DMS153 treated with DMSO at 0.1 percent for 48 hours (cell line): ENCODE data around the gene APLP1.
"Not testable (repeated sequence)": the region's sequence is repeated elsewhere in the genome, so short reads cannot be mapped to it uniquely, and the experiment has no call there.

Experiments
- DNase-seq: peaks from one replicate; lab custom pipeline; 2025; ENCODE audit not compliant: unreplicated experiment; lab: John Stamatoyannopoulos, UW

Gene APLP1

DNA sequence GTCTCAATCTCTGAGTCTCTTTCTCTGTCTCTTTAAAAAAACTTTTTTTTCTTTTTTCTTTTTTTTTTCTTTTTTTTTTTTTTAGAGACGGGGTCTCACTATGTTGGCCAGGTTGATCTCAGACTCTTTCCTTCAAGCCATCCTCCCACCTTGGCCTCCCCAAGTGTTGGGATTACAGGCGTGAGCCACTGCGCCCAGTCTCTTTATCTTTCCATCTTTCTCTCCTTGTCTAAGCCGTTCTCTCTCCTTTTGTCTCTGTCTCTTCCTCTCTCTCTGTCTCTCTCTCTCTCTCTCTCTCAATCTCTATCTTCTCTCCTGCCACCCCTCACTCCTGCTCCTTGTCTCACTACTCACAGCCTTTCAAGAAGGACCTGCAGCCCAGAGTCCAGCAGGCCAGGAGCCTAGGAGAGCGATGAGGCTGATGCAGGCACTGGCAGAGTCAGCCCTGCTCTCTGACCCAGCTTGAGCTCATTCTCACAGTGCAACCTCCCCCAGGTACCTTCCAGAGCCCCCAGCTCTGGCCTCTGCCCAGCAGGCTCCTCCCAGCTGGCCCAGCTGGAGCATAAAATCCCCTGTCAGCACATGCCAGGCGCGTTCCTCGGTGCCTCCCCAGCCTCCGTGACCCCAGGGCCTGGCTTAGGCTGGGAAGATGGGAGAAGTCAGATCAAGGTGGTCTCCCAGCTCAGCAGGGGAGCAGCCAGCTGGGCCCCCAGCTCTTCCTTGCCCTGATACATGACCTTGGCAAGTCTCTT, 16.2 kb upstream of the APLP1 start, which contains the start of gene NPHS1:
TSS of gene NPHS1 (minus strand) at position 476 of the 752 bp plus-strand sequence. CDS start 667 bp downstream, outside the sequence.
- no peak for DNase-seq

DNA sequence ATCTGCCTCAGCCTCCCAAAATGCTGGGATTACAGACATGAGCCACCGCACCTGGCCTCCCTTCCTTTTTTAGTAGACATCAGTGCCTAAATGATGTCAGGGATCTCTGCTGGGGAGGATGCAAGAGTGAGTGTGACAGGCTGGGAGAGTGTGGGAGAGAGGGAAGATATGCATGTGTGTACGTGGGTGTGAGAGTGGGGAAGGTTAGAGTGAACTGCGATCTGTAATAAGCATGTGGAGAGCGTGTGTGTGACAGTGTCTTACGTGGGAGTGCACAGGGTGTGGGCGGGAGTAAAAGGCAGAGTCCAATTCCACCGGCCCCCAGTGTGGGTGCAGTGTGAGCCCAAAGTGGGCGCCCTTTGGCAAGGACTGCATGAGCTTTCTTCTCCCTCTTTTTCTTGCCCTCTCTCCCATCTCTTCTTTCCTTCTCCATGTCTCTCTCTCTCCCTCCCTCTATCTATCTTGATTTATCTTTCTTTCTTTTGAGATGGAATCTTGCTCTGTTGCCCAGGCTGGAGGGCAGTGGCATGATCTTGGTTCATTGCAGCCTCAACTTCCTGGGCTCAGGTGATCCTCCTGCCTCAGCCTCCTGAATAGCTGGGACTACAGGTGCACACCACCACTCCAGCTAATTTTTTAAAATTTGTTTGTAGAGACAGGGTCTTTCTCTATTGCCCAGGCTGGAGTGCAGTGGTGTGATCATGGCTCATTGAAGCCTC, 15.2 kb upstream of the APLP1 start:
- no peak for DNase-seq

DNA sequence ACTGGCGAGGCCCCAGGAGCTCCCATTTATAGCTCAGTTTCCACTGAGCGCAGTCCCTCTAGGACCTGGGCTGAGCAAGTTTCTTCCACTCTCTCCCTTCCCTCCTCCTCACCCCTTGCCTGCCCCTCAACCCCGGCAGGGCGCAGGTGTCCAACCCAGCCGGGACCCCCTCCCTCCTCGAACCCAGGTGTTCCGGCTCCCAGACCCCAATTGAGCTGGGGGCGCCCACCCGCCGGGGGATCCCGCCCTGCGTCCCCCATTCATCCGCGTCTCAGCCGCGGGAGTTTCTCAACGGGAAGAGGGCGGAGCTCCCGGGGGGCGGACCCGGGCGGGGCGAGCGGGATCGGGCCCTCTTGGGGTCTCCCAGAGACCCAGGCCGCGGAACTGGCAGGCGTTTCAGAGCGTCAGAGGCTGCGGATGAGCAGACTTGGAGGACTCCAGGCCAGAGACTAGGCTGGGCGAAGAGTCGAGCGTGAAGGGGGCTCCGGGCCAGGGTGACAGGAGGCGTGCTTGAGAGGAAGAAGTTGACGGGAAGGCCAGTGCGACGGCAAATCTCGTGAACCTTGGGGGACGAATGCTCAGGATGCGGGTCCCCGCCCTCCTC, 11.7 kb upstream of the APLP1 start, which contains the start of gene KIRREL2:
TSS of gene KIRREL2 (plus strand) at position 366 of the 604 bp plus-strand sequence. CDS start at position 575, 209 bp downstream.
- DNase-seq, result no peak

DNA sequence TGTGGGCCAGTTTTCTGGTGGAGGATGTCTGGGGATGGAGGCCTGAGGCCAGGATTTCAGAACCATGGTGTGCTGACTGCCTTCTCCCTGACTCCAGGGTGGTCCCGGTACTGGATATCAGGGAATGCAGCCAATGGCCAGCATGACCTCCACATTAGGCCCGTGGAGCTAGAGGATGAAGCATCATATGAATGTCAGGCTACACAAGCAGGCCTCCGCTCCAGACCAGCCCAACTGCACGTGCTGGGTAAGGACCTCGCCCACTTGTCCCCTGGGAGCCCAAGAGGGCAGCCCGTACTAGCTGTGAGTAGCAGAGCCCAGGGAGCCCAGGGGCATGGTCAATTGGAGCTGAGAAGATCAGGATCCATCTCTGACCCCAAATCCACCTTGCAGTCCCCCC, 10.1 kb upstream of the APLP1 start:
- DNase-seq, result no peak

DNA sequence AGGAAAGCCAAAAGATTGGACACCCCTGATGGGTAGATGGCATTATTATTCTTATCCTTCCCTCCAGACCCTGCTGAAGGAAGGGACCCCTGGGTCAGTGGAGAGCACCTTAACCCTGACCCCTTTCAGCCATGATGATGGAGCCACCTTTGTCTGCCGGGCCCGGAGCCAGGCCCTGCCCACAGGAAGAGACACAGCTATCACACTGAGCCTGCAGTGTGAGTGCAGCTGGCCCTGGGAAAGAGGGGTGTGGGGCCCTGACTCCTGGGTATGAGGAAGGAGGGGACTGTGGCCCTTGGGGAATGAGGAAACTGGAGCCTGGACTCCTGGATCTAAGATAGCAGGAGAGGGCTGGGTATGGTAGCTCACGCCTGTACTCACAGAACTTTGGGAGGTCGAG, 9.0 kb upstream of the APLP1 start:
- DNase-seq, result no peak

DNA sequence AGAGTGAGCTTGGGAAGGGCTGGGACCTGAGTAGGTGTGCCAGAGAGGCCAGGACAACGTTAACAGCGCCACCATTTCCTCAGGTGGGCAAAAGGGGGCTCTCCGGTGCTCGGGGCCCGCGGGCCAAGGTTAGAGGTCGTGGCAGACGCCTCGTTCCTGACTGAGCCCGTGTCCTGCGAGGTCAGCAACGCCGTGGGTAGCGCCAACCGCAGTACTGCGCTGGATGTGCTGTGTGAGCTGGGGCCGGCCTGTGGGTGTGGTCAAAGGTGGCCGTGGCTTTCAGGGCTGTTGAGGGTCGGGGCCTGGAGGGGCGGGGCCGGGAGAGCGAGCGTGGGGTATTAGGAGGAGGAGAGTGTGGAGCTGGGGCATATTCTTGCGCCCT, 7.9 kb upstream of the APLP1 start:
- no peak for DNase-seq

DNA sequence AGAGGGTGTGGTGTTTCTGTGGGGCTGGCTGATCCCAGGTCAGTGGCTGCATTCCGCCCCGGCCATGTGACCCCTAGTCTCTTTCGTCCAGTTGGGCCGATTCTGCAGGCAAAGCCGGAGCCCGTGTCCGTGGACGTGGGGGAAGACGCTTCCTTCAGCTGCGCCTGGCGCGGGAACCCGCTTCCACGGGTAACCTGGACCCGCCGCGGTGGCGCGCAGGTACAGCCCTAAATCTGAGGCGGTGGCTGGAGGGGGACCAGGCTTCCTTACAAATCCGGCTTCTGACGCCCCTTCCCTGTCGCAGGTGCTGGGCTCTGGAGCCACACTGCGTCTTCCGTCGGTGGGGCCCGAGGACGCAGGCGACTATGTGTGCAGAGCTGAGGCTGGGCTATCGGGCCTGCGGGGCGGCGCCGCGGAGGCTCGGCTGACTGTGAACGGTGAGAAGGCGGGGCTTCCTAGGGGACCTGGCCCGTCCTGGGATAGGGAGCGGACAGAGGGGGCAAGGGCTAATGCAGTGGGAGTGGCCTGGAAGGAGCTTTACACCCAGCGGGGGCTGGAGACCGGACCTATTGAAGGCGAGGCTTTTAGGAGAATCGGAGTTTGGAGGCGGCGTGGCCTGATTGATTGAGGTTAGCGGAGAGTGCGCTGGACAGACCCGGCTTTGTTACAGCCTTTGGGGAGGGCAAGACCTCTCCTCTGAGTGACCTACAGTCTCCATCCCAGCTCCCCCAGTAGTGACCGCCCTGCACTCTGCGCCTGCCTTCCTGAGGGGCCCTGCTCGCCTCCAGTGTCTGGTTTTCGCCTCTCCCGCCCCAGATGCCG, 7.3 kb upstream of the APLP1 start:
- DNase-seq, result no peak

DNA sequence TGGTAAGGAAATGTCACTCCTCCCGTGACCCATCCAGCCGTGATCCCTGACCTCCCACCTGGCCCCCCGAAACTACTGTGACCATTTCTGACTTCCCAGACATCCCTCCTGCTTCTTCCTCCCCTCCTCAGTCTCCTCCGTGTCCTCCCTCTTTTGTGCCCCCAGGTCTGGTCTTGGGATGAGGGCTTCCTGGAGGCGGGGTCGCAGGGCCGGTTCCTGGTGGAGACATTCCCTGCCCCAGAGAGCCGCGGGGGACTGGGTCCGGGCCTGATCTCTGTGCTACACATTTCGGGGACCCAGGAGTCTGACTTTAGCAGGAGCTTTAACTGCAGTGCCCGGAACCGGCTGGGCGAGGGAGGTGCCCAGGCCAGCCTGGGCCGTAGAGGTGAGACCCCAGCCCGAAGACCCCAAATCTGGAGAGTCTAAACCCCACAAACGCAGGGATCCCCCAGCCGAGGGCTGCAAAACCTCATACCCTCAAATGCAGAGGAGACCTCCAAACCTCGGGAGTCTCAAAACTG, 6.7 kb upstream of the APLP1 start:
- DNase-seq, result no peak

DNA sequence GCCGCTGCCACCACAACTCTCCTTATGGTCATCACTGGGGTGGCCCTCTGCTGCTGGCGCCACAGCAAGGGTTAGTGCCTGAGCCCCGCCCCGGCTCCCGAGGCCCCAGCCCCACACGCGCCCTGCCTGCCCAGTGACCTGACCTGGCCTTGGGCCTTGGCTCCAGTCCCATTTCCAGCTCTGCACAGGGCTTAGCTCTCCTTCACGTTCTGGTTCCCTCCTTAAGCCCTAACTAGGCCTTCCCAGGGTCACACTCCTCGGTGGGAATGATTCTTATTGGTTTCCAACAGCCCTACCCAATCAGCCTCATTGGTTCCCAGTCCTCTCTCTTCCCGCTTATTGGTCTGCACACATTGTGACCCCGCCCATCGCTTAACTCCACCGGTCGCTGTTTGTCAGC, 5.8 kb upstream of the APLP1 start:
- no peak for DNase-seq

DNA sequence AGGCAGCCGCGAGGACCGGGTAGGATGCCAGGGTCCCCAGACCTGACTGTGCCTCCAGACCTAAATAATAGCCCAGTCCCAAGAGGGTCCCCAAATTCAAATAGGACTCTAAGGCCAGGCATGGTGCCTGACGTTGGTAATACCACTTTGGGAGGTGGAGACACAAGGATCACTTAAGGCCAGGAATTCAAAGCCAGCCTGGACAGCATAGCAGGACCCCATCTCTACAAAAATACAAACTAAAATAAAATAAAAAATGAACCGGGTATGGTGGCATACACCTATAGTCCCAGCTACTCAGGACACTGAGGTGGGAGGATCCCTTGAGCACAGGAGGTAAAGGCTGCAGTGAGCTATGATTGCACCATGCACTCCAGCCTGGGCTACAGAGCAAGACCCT, 5.4 kb upstream of the APLP1 start:
- no peak for DNase-seq

DNA sequence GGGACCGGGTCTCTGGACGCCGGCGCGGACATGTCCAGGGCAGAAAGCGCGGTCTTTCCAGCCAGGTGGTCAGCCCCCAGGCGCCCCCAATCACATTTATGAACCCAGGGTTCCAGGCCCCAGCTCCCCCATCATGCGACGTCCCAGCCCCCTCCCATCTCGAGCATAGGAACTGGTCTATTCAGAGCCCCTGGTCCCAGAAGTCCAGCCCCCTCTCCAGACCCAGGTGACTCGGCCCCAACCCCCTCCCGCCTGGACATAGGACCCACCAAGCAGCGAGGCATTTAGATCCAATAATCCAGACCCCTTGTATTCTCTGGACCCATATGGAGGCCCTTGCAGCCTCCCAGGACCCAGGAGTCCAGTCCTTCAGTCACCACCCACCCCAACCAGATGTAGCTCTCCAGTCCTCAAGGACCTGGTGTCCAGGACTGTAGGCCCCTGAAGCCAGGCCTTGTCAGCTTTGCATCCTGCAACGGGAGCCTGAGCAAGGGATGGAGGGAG, 501 bp downstream of the APLP1 start:
- no peak for DNase-seq

DNA sequence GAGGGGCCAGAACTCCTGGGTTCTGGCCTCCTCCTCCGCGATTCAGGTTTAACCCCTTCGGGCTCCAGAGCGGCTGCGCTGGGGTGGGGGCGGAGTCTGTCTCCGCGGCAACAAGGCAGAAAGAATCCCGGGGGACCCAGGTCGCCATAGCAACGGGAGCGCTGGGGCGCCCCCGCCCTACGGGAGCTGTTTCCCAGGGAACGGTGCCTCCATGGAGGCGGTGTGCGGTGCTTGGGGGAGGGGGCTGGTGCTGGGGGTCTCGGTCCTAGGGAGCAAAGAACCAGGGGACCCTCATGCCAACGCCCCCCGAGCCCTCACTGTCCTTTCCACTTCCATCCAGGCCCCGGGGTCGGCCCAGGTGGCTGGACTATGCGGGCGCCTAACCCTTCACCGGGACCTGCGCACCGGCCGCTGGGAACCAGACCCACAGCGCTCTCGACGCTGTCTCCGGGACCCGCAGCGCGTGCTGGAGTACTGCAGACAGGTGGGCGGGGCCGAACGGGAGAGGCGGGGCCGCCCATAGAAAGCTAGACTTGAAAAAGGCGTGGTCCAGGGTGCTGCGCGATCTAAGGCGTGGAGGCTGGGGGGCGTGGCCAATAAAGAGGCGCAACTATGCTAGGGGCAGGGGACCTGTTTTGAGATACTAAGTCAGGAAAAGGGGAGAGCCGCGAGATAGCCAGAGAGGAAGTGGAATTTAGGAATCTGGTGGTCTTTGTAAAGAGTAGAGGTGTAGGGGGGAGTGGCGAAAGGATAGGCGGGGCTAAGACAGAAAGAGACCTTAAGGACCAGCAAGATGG, 1.2 kb downstream of the APLP1 start:
- DNase-seq, result peak; percentile 95

DNA sequence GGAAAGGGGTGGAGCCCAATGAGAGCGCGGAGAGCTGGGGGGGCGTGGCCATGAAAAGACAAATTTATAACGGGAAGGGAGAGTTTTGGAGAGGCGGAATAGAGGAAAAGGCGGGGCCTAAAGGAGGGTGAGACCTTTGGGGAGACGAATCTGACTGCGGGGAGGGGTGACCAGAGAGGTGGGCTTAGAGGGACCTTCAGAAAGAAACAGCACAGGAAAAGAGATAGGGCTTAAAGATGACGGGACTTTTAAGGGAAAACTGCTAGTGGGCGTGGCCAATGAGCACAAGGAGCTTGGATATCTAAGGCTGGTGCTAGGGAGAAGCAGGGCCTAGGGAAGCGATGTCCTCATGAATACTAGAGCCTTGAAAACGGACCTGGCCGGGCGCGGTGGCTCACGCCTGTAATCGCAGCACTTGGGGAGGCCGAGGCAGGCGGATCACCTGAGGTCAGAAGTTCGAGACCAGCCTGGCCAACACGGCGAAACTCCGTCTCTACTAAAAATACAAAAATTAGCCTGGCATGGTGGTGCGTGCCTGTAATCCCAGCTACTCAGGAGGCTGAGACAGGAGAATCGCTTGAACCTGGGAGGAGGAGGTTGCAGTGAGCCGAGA, 1.9 kb downstream of the APLP1 start:
- not testable (repeated sequence) for DNase-seq

DNA sequence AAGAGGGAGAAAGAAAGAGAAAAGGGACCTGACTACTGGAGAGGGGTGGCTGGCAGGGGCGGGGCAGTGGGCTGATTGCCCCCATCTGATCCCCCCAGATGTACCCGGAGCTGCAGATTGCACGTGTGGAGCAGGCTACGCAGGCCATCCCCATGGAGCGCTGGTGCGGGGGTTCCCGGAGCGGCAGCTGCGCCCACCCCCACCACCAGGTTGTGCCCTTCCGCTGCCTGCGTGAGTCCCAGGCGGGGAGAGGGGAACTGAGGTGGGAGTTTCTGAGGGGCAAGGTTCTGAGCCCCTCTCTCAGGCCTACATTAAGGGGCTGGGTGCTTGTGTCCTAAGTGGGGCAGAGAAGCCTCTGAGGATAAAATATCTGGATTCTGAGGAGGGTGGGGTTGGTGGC, 2.4 kb downstream of the APLP1 start:
- DNase-seq, result no peak

DNA sequence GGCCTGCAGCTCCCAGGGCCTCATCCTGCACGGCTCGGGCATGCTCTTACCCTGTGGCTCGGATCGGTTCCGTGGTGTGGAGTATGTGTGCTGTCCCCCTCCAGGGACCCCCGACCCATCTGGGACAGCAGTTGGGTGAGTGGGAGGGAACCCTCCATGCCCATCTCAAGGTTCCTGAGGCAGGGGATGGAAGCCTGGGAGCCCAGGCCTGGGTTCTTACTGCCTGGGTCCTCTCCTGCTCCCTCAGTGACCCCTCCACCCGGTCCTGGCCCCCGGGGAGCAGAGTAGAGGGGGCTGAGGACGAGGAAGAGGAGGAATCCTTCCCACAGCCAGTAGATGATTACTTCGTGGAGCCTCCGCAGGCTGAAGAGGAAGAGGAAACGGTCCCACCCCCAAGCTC, 3.2 kb downstream of the APLP1 start:
- no peak for DNase-seq

DNA sequence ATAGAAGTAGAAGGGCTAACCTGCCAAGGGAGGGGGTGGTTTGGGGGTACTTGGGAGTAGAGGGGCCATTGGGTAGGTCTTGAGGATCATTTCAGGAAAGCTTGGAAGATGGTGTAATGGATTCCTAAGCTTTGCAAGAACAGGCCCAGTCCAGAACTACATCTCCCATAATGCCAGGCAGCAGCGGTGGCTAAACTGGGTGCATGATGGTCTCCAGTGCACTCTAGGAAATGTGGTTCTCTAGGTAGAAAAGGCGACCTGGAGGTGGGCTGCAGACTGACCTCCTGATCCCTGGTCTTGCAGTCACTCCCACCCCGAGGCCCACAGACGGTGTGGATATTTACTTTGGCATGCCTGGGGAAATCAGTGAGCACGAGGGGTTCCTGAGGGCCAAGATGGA, 3.8 kb downstream of the APLP1 start:
- no peak for DNase-seq

DNA sequence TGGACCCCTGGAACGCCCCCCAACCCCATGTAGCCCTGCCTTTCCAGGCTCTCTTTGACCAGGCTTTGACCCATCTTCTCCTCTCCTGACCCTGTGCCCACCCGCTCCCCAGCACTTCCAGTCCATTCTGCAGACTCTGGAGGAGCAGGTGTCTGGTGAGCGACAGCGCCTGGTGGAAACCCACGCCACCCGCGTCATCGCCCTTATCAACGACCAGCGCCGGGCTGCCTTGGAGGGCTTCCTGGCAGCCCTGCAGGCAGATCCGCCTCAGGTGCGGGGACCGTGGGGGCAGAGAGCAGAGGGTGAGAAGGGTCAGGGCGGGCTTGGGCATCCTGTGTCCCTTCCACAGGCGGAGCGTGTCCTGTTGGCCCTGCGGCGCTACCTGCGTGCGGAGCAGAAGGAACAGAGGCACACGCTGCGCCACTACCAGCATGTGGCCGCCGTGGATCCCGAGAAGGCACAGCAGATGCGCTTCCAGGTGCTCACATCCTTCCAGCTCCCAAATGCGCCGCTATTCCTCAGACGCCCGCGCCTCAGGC, 6.1 kb downstream of the APLP1 start:
- DNase-seq, result no peak

DNA sequence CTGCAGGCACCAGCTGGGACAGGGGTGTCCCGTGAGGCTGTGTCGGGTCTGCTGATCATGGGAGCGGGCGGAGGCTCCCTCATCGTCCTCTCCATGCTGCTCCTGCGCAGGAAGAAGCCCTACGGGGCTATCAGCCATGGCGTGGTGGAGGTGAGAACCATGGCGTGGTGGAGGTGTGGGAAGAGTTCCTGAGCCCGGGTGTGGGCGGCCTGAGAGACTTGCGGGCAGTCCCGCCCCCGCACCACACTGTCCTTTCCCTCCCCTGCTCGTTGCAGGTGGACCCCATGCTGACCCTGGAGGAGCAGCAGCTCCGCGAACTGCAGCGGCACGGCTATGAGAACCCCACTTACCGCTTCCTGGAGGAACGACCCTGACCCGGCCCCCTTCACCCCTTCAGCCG, 10.7 kb downstream of the APLP1 start:
- no peak for DNase-seq

DNA sequence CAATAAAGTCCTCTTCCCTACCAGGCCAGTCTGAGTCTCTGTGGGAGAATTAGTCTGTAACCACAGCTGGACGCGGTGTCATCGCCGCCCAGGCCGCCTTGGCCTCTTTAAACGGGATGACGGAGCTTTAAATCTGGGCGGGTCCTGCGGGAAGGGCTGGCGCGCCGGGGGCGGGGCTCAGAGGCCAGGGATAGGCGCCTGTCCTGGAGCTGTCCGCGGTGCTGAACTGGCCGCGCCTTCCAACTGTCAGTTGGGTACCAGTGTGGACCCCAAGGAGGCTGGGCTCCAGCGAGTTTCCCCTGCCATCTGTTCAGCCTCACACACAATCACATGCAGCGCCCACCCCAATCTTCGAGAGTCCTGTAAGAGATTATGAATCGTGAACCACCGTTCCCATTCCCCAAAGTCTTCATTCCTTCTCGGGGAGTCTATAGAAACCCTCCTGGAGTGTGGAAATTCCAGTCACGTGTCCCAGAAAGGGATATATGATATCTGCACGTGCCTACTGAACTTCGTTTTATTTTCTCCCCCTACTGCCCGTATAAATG, 11.5 kb downstream of the APLP1 start:
- DNase-seq, result peak; percentile 12
